Caco-2 (cell line): ENCODE results near the gene C5. TPM values are rescaled to one million over a fixed set of nuclear protein-coding genes. Genes with fewer than 3 reads are reported as not detected.

Experiments used
- BruUV-seq: library from RNA; stranded (reverse); fragments of 400-500 nt; replicated peaks from 2 replicates; lab custom pipeline; 2021; lab: Mats Ljungman, UMichigan
- CTCF ChIA-PET: fragments of 300-600 bp; sonication (Branson Sonifier 250); formaldehyde crosslinking; loops from one replicate; lab custom pipeline; 2022; ENCODE audit warnings: antibody characterized with exemption; lab: Charles Lee
- POLR2A ChIA-PET: fragments of 300-600 bp; sonication (Branson Sonifier 250); formaldehyde crosslinking; loops from one replicate; lab custom pipeline; 2022; ENCODE audit warnings: antibody characterized with exemption; lab: Charles Lee
- DNase-seq, 2 experiments: peaks; one replicate each; pipeline versions ENCODE4 v3.0.0 to v3.0.0-alpha.2; 2020 to 2022
- H3K27me3 ChIP-seq: replicated peaks from 2 replicates; pipeline ENCODE4 v1.6.0; 2011; ENCODE audit warnings: low read length; ENCODE audit not compliant: control insufficient read depth, insufficient read depth
- H3K36me3 ChIP-seq: 2 replicates; pipeline ENCODE4 v1.5.1; 2011; ENCODE audit warnings: low read length; ENCODE audit not compliant: control insufficient read depth, insufficient read depth
- H3K4me1 ChIP-seq: fragments of 250-450 bp; sonication (Bioruptor Pico); 2 replicates; pipeline ENCODE4 v1.5.1; 2020; ENCODE audit warnings: mild to moderate bottlenecking
- H3K4me3 ChIP-seq: 2 replicates; pipeline ENCODE4 v1.5.1; 2011; ENCODE audit warnings: low read depth, mild to moderate bottlenecking, control low read depth, low read length
- H3K9me3 ChIP-seq: fragments of 250-450 bp; sonication (Bioruptor Pico); 2 replicates; pipeline ENCODE4 v1.5.1; 2020; ENCODE audit warnings: mild to moderate bottlenecking, moderate library complexity
- H3K27ac Mint-ChIP-seq: one replicate; pipeline ENCODE4 v1.8.0; 2022; ENCODE audit warnings: mixed read lengths; ENCODE audit not compliant: unreplicated experiment
- H3K27me3 Mint-ChIP-seq: one replicate; pipeline ENCODE4 v1.8.0; 2022; ENCODE audit warnings: mixed read lengths; ENCODE audit not compliant: insufficient read depth, unreplicated experiment
- H3K36me3 Mint-ChIP-seq: one replicate; pipeline ENCODE4 v1.8.0; 2022; ENCODE audit warnings: mild to moderate bottlenecking, mixed read lengths; ENCODE audit not compliant: insufficient read depth, unreplicated experiment
- H3K4me1 Mint-ChIP-seq: one replicate; pipeline ENCODE4 v1.8.0; 2022; ENCODE audit warnings: low read depth, mixed read lengths; ENCODE audit not compliant: unreplicated experiment
- H3K4me3 Mint-ChIP-seq: one replicate; pipeline ENCODE4 v1.8.0; 2022; ENCODE audit warnings: mild to moderate bottlenecking, moderate library complexity, mixed read lengths; ENCODE audit not compliant: unreplicated experiment
- H3K9me3 Mint-ChIP-seq: one replicate; pipeline ENCODE4 v1.8.0; 2022; ENCODE audit warnings: mixed read lengths; ENCODE audit not compliant: unreplicated experiment
- CTCF ChIP-seq, 2 experiments: fragments of 200-600 bp in 1 of 2; IDR thresholded peaks; 1 replicate in 1 of 2; 2 replicates in 1 of 2; pipeline versions ENCODE4 v1.5.1 to v1.8.0; 2011 to 2022; ENCODE audit warnings: antibody characterized with exemption in 1 of 2, control low read depth in 1 of 2, inconsistent platforms in 1 of 2, low read depth in 1 of 2, low read length in 1 of 2, mild to moderate bottlenecking in 1 of 2, moderate library complexity in 1 of 2; ENCODE audit not compliant: insufficient read depth in 1 of 2, severe bottlenecking in 1 of 2, unreplicated experiment in 1 of 2
- intact Hi-C: fragments of 100-400 bp; cut with micrococcal nuclease; formaldehyde crosslinking; loops from one replicate; pipeline ENCODE4 v1.10.0; 2022; ENCODE audit not compliant: unreplicated experiment
- total RNA-seq: library from RNA; stranded (reverse); gene quantifications from 2 replicates; pipeline ENCODE4 v1.2.3, GENCODE V29; 2022

C5 gene
- total RNA-seq, 1 experiment from 2014 or later, result 14.9 TPM

DNA sequence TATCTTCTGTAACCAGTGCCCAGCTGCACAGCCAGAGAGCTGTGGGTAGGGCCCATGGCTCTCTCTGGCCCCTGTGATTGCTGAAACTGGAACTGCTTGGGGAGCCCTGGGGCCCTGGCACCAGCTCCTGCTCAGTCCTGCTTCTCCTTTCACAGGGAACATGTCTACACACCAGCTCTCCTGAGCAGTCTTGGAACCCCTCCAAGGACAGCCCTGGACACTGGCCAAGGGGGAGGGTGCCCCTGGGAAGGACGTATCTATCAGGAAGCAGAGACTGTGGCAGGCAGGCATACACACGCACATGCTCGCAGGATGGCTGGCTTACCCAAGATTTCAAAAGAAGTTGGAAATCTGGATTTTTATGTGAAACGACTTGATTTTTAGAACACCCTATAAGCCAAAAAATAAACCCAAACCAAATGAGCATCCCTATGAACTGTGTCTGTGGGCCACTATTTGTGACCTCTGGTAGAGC, 114.7 kb downstream of the C5 start:
- TF ChIP-seq CTCF (IDR thresholded peaks at IDR 0.05; ENCODE audit: insufficient read depth in 1 of 2, low read depth in 1 of 2, low read length in 1 of 2, severe bottlenecking in 1 of 2, unreplicated experiment in 1 of 2), result no peak
- intact Hi-C loops, result loop anchor here (5.0 kb wide), 1 partner anchor 318 kb away; no protein-coding TSS in a partner anchor
- H3K9me3 Mint-ChIP-seq, result no peaks in the 10 kb centered on the region
- H3K27ac Mint-ChIP-seq, result no peak overlapping the region
- H3K36me3 Mint-ChIP-seq, result no peaks in the 10 kb centered on the region
- H3K4me1 Mint-ChIP-seq, result peaks cover 10% of the 10 kb centered on the region
- DNase-seq, result no peak
- Histone ChIP-seq H3K9me3 (no peaks in the 10 kb centered on the region), H3K36me3 (no peaks in the 10 kb centered on the region), H3K4me1 (0 out of 2 replicates have a peak, but pooled peaks cover 8% of the 10 kb centered on the region), H3K27me3 (peaks cover 2% of the 10 kb centered on the region; the same call in 1 of the 2 replicates), H3K4me3 (no peak overlapping the region)
- ChIA-PET POLR2A (no interaction called here), CTCF (no interaction called here)
- H3K27me3 Mint-ChIP-seq, result no peaks in the 10 kb centered on the region
- no TSS peak for BruUV-seq
- H3K4me3 Mint-ChIP-seq, result no peak overlapping the region

GRCh38 chr9:120934281-120934680, 115.8 kb downstream of the C5 start:
- Mint-ChIP-seq H3K36me3 (no peaks in the 10 kb centered on the region), H3K4me1 (peaks cover 10% of the 10 kb centered on the region)
- no peak for TF ChIP-seq CTCF (IDR thresholded peaks at IDR 0.05; ENCODE audit: insufficient read depth in 1 of 2, low read depth in 1 of 2, low read length in 1 of 2, severe bottlenecking in 1 of 2, unreplicated experiment in 1 of 2)

DNA sequence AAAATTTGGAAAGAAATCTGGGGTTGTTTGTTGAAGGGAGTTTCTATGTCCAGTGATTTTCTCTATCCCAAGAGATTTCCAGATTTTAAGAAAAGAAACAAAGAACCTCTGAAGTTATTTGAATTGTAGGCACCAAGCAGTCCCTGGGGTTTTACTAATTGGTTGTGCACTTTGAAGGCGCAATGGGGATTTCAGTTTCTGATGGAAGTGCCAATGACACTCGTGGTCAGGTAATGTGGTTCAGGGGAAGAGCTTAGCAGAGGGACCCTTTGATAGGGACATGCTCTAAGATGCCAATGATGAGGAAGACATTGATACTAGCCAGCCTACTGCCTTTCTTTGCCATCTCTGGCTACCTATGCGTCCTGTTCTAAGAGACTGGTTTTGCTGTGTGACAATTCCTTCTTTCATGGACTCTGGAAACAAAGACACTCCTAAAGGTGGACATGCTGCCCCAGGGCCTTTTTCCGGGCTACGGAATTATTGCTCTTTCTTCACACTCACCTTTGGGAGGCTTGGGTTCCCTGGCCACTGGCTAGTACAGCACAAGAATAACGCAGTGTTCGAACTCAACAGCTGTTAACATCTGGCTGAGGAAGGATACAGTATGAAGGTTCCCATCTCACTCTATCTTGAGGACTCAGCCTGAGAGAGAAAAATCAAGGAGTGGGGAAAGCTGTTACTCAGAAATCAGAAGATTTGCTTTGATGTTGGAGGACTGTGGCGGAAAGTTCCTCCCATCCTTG, 116.6 kb downstream of the C5 start:
- H3K4me1 ChIP-seq, result peaks cover 13% of the 10 kb centered on the region; the same call in 1 of the 2 replicates
- Mint-ChIP-seq H3K4me3 (no peak overlapping the region), H3K9me3 (no peaks in the 10 kb centered on the region), H3K27me3 (no peaks in the 10 kb centered on the region), H3K27ac (no peak overlapping the region), H3K36me3 (no peaks in the 10 kb centered on the region), H3K4me1 (peaks cover 12% of the 10 kb centered on the region)
- H3K9me3 ChIP-seq, result no peaks in the 10 kb centered on the region
- no peaks in the 10 kb centered on the region for H3K36me3 ChIP-seq
- H3K4me3 ChIP-seq, result no peak overlapping the region
- BruUV-seq, result no TSS peak
- H3K27me3 ChIP-seq, result peaks cover 2% of the 10 kb centered on the region; the same call in 1 of the 2 replicates
- CTCF ChIA-PET, result interaction anchor here (1.5 kb wide), 1 partner anchor 8 kb away, joined by 5 read pairs; no protein-coding TSS in a partner anchor
- intact Hi-C loops, result no loop called here
- no peak for TF ChIP-seq CTCF (IDR thresholded peaks at IDR 0.05; ENCODE audit: insufficient read depth in 1 of 2, low read depth in 1 of 2, low read length in 1 of 2, severe bottlenecking in 1 of 2, unreplicated experiment in 1 of 2)
- DNase-seq, result no peak
- POLR2A ChIA-PET, result no interaction called here

More at GRCh38 chr9:120934281-120934680, 115.8 kb downstream of the C5 start:
- Mint-ChIP-seq H3K27me3 (no peaks in the 10 kb centered on the region), H3K4me3 (no peak overlapping the region), H3K9me3 (no peaks in the 10 kb centered on the region), H3K27ac (no peak overlapping the region)
- Histone ChIP-seq H3K36me3 (no peaks in the 10 kb centered on the region), H3K27me3 (peaks cover 2% of the 10 kb centered on the region; the same call in 1 of the 2 replicates), H3K4me3 (no peak overlapping the region), H3K9me3 (no peaks in the 10 kb centered on the region), H3K4me1 (peaks cover 12% of the 10 kb centered on the region; the same call in 1 of the 2 replicates)
- DNase-seq, result no peak
- intact Hi-C loops, result no loop called here
- BruUV-seq, result no TSS peak
- ChIA-PET CTCF (interaction anchor here (1.5 kb wide), 1 partner anchor 9 kb away, joined by 5 read pairs; no protein-coding TSS in a partner anchor), POLR2A (interaction anchor here (0.6 kb wide), 1 partner anchor 684 kb away, joined by 3 read pairs; no protein-coding TSS in a partner anchor)
